Breast epithelium (tissue), 3 donors: ENCODE measurements around the gene CLC.

Experiments
- CTCF ChIP-seq, 3 donors: fragments of 450-650 bp; IDR thresholded peaks; one replicate each; pipeline ENCODE4 v1.5.1; 2016 to 2017; ENCODE audit warnings: antibody characterized with exemption in 3 of 3, mild to moderate bottlenecking in 3 of 3, moderate library complexity in 3 of 3
- POLR2A ChIP-seq: fragments of 450-650 bp; IDR thresholded peaks from one replicate; pipeline ENCODE4 v1.6.1; 2016; ENCODE audit warnings: antibody characterized with exemption, mild to moderate bottlenecking, moderate library complexity

GRCh38 chr19:39725995-39726394 lies 11.8 kb downstream of the CLC start:
- TF ChIP-seq POLR2A, result no peak
- TF ChIP-seq CTCF (IDR thresholded peaks at IDR 0.05), result no peak
